Measurements from ENCODE around the gene IGSF21.

IGSF21 gene

DNA sequence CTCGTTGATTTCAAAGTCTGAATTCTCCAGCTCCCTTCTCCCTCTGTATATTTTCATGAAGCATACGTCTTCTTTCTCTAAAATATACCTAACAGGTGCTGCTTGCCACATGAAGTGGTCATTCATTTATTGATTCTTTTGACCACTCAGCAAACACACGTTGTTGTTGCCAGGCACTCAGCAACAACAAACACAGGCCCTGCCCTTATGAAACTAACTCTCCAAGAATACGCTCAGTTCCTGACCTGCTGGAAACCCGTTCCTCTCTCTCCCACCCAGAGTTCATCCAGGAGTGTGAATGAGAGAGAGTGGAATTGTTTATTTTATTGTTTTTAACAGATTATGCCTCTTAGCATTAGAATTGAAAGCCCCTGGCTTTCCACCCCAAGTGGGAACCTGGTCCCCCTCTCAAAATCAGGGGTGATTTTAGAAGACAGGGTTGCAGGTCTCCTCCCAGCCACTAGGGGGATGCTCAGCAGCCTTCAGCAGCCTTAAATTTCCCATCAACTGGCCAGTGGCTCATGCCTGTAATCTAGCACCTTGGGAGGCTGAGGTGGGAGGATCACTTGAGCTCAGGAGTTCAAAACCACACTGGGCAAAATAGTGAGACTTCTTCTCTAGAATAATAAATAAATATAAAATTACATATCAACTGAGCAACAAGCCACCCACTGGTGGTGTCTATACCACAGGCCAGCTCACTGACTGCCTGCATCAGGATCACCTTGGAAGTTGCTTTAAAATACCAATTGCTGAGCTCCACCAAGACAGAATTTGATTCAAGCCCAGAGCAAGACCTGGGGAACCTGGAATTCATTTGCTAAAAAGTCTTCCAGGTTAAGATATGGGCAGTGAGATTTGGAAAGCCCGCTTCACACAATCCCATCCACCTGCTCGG lies 192.1 kb downstream of the IGSF21 start:
- peak; percentile 26 for DNase-seq (ENCODE audit: low spot score)

DNA sequence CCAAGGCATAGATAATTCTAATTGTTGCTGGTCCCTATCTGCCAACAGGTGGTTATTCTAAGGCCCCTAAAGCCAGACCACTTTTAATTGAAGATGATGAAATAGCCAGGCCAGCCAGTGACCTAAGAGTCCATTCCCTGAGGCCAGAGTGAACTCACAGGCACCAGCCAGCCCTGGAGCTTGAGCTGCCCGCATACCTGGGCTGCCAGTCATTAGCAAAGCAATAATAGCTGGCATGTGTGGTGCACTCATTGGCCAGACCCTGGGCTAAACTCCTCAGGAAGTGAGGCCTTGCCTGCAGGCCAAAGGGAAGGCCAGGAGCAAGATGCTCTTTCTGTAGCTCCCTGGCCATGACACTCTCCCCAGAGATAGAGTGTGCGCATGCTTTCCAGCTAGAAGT lies 192.8 kb downstream of the IGSF21 start:
- no peak for DNase-seq (ENCODE audit: low spot score)

GRCh38 chr1:18302788-18303413 lies 195.3 kb downstream of the IGSF21 start:
- DNase-seq (ENCODE audit: low spot score) = no peak

GRCh38 chr1:18304151-18304869 lies 196.7 kb downstream of the IGSF21 start:
- no peak for DNase-seq (ENCODE audit: low spot score)

DNA sequence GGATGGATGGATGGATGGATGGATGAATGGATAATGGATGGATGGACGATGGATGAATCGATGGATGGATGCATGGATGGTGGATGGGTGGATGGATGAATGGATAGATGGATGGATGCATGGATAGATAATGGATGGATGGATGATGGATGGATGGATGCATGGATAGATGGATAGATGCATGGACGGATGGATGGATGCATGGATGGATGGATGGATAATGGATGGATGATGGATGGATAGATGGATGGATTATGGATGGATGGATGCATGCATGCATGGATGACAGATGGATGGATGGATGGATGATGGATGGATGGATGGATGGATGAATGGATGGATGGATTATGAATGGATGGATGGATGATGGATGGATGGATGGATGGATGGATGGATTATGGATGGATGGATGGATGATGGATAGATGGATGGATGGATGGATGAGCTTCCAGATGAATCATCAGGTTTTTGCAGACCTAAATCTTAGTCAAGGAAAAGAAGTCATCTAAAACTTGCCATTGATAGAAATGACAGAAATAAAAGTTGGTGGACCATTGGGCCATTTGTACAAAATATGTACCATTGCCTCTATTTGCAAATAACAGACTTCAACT lies 197.7 kb downstream of the IGSF21 start:
- no peak for DNase-seq (ENCODE audit: low spot score)

DNA sequence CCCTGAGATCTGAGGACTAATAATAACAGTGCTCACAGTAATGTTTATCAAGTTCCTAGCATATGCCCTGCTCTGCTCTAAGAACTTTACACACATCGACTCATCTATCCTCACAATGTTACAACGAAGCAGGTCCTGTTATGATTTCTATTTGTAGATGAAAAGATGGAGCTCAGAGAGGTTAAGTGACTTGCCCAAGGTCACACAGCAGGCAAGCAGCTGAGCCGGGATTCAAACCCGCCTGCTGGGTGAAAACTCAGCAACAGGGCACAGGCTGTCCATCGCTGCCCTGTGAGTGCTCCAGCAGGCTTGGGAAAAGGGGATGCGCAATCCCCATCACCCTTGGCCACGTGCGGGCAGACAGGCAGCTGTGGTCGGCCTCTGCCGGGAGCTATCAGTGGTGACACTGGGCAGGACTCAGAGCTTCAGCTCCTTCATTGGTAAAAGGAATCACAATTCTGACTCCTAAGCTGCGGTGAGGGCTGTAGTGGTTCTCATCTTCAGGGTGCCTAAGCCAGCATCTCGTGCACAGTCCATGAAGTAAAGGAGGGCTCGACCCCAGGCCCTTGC lies 199.8 kb downstream of the IGSF21 start:
- DNase-seq (ENCODE audit: low spot score) = no peak

- no peak for DNase-seq (ENCODE audit: low spot score)
Observed at GRCh38 chr1:18309552-18310155, 202.1 kb downstream of the IGSF21 start.

DNA sequence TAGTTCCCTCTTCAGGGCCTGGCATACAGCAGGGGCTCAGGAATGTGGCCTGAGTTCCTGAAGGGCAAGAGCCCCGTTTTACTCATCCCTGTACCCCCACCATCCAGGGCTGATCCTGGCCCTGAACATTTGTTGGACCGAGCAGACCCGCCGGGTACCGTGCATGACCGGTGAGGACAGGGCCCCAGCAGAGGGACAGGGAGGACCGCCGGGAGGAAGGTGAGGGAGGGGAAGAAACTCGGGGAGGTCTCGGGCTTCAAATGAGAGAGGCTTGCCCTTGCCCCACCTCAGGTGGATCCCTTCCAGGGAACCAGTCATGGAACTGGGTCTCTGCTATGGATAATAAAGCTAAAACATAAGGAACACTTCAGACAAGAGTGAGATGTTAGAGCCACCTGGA lies 205.4 kb downstream of the IGSF21 start:
- no peak for DNase-seq (ENCODE audit: low spot score)

DNA sequence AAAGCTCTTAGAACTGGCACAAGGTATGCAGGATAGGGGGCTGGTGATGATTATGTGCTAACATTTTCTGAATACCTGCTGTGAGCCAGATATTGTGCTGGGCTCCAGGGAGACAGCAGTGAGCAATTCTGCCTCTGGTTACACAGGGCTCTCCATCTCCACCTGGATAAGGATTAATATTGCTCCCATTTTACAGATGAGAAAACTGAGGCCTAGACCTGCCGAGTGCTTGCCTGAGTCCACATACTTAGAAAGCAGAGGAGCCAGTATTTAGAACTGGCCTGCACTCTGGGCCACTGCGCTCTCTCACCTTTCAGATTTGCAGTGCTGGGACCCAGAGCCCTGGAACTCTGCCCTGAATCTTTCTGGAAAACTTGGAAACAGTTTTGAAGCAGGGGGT lies 205.9 kb downstream of the IGSF21 start:
- no peak for DNase-seq (ENCODE audit: low spot score)

GRCh38 chr1:18314399-18314798 lies 206.8 kb downstream of the IGSF21 start:
- no peak for DNase-seq (ENCODE audit: low spot score)

DNA sequence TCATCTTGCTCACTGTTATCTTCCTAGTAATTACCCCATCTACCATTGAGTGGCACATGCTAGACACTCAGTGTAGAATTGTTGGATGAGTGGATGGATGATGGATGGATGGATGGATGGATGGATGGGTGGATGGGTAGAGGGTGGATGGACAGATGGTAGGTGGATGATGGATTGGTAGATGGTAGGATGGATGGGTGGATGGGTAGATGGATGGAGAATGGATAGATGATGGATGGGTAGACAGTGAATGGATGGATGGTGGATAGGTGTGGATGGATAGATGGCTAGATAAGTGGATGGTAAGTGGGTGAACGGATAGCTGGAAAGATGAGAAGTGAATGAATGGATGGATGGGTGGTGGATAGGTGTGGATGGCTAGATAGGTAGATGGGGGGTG lies 207.9 kb downstream of the IGSF21 start:
- DNase-seq (ENCODE audit: low spot score) = no peak

DNA sequence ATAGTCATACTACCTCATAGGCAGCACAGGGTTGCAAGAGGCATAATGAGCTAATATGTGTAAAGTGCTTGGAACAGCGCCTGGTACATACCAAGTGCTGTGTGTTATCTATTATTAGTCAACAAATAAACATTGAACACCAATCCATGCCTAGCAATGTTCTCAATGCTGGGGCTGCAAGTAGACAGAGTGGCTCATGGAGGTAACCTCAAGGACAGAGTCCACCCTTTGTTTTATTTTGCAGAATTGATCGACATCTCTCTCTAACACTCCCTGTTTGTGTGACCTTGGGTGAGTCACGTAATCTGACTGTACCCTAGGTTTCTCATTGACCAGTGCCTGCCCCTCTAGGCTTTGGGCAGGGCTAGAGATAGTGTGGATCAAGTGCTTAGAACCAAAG lies 209.2 kb downstream of the IGSF21 start:
- no peak for DNase-seq (ENCODE audit: low spot score)

DNA sequence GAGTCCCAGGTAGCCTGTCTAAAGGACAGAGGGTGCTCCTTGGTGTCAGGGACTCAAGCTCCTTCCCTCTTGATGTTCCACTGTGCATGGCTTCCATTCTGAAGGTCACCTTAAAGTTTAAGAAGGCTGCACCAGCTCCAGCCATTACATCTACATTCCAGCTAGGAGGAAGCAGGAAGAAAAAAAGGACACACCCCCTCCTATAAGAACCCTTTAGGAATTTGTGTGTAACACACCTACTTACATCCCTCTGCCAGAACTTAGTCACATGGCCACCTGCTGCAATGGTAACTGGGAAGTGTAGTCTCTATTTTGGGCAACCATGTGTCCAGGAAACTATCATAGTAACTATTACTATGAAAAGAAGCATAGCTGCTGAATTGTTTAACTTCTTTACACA lies 211.5 kb downstream of the IGSF21 start:
- DNase-seq (ENCODE audit: low spot score) = peak; percentile 32

DNA sequence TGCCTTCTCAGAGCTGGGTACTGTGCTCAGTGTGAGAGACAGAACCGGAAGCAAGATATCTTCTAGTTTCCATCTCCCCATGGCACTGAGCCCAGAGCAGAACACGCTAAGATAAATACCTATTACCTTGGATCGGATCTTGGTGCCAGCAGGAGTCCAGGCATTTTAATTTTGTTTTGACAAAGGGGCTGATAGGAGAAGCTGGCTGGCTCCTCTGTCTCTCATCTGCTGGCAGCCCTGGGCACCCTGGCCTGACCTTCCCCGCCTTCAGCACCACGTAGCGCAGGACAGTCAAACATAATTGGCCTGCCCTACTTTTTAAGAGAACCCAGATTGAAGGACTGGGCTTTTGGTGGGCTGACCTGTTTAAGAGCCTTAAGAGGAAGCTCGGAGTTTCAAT lies 212.5 kb downstream of the IGSF21 start:
- no peak for DNase-seq (ENCODE audit: low spot score)

GRCh38 chr1:18322368-18323032 lies 214.9 kb downstream of the IGSF21 start:
- DNase-seq (ENCODE audit: low spot score) = no peak

GRCh38 chr1:18323259-18323658 lies 215.7 kb downstream of the IGSF21 start:
- no peak for DNase-seq (ENCODE audit: low spot score)

GRCh38 chr1:18324246-18324645 lies 216.6 kb downstream of the IGSF21 start:
- DNase-seq (ENCODE audit: low spot score) = no peak

DNA sequence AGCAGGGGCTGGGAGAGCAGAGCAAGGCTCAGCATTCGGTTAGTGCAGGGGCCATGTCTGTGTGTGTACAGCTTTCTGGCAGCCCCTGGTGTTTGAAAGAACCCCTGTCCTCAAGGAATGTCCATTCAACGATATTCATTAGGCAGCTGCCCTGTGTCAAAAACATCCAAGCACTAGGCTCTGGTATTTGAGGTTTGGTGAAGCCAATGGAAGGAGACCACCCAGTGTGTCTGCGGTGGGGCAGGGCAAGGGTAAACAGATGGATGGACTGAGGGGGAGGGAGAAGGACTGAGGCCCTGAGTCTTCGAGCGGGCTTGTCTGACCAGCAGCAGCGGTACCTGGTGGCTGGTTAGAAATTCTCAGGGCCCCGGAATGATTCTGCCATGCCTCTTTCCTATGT lies 217.5 kb downstream of the IGSF21 start:
- no peak for DNase-seq (ENCODE audit: low spot score)

DNA sequence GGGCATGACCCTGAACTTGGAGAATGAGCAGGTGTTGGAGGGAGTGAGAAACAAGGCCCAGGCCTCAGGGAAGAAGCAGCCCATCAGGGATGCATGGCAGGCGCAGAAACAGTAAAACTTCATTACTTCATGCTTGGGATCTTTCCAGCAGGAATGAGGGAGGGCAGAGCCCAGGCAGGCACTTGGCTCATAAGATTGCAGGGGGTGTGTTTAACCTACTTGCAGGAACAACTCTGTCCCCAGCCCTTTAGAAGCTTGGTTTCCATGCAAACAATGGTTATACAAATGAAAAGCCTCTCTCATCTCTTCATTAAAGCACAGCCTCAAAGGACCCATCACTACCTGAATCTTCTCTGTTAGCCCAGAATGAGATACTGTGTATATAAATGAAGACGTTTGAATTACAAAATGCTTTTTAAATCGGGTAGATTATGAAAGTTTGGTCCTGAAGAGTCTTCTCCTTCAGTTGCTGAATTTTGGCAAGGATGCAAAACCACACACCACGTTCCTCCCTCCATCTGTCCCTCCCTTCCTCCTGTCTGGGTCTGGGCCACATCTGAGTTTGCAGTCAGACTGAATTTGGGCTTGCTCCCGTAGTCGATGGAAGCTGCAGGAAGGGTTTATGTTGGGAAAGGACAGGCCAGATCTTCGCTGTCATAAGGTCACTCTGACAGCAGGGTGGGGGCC lies 218.8 kb downstream of the IGSF21 start:
- DNase-seq (ENCODE audit: low spot score) = no peak

- DNase-seq (ENCODE audit: low spot score) = no peak
Observed at GRCh38 chr1:18327650-18328049, 220.1 kb downstream of the IGSF21 start.

GRCh38 chr1:18328803-18329202 lies 221.2 kb downstream of the IGSF21 start:
- DNase-seq (ENCODE audit: low spot score) = no peak

Measured in SW480 (cell line).